Stimulated activated CD4-positive, alpha-beta T cell treated with anti-CD3 and anti-CD28 coated beads, Interleukin-1b, Interleukin-23, amount 100 ng/mL, for 48 hours (primary cell): ENCODE results near the gene INTS1.

Source experiments
- DNase-seq: peaks from one replicate; pipeline ENCODE4 v3.0.0-alpha.2; 2020

Gene INTS1

GRCh38 chr7:1487466-1487865, 16.7 kb downstream of the INTS1 start:
- no peak for DNase-seq

GRCh38 chr7:1486571-1486970, 17.6 kb downstream of the INTS1 start:
- DNase-seq: no peak

GRCh38 chr7:1485156-1485555, 19.0 kb downstream of the INTS1 start:
- DNase-seq: no peak

GRCh38 chr7:1484569-1484968, 19.6 kb downstream of the INTS1 start:
- no peak for DNase-seq

- no peak for DNase-seq
Measured at GRCh38 chr7:1483536-1484505, 20.4 kb downstream of the INTS1 start.

- DNase-seq: no peak
Measured at GRCh38 chr7:1483079-1483478, 21.1 kb downstream of the INTS1 start.

GRCh38 chr7:1481300-1481699, 22.9 kb downstream of the INTS1 start:
- DNase-seq: no peak

GRCh38 chr7:1480670-1481069, 23.5 kb downstream of the INTS1 start:
- DNase-seq: no peak

GRCh38 chr7:1479287-1479686, 24.9 kb downstream of the INTS1 start:
- no peak for DNase-seq

- no peak for DNase-seq
Measured at GRCh38 chr7:1478480-1478879, 25.7 kb downstream of the INTS1 start.

GRCh38 chr7:1476859-1477258, 27.3 kb downstream of the INTS1 start:
- no peak for DNase-seq

GRCh38 chr7:1475991-1476390, 28.2 kb downstream of the INTS1 start:
- DNase-seq: no peak

- no peak for DNase-seq
Measured at GRCh38 chr7:1475393-1475792, 28.8 kb downstream of the INTS1 start.

- DNase-seq: no peak
Measured at GRCh38 chr7:1474736-1475135, 29.5 kb downstream of the INTS1 start.

GRCh38 chr7:1473864-1474512, 30.2 kb downstream of the INTS1 start:
- DNase-seq: peak; percentile 87

GRCh38 chr7:1470901-1471300, 33.3 kb downstream of the INTS1 start:
- DNase-seq: no peak

- DNase-seq: no peak
Measured at GRCh38 chr7:1468643-1469298, 35.4 kb downstream of the INTS1 start.

GRCh38 chr7:1468203-1468602, 36.0 kb downstream of the INTS1 start:
- DNase-seq: no peak

- DNase-seq: no peak
Measured at GRCh38 chr7:1466524-1467271, 37.5 kb downstream of the INTS1 start.

GRCh38 chr7:1464694-1465093, 39.5 kb downstream of the INTS1 start:
- DNase-seq: no peak

GRCh38 chr7:1463676-1464223, 40.4 kb downstream of the INTS1 start:
- no peak for DNase-seq

GRCh38 chr7:1461646-1462375, 42.4 kb downstream of the INTS1 start:
- DNase-seq: no peak
